H1 (cell line): ENCODE measurements around the gene DPYD. TPM values are rescaled to one million over a fixed set of nuclear protein-coding genes. Genes with fewer than 3 reads are reported as not detected.

Experiments
- BCL11A ChIP-seq, 2 experiments: IDR thresholded peaks; one replicate each; pipeline ENCODE4 v1.6.1; 2011; ENCODE audit warnings: low read depth in 2 of 2, low read length in 2 of 2, mild to moderate bottlenecking in 2 of 2
- FOSL1 ChIP-seq: IDR thresholded peaks from 2 replicates; pipeline ENCODE4 v1.6.1; 2011; ENCODE audit warnings: mild to moderate bottlenecking, low read depth, low read length, moderate library complexity; ENCODE audit not compliant: insufficient read depth
- POLR2AphosphoS5 ChIP-seq: IDR thresholded peaks from 2 replicates; pipeline ENCODE4 v1.6.1; 2011; ENCODE audit warnings: low read depth, low read length
- SRF ChIP-seq: IDR thresholded peaks from 2 replicates; pipeline ENCODE4 v1.6.1; 2011; ENCODE audit warnings: mild to moderate bottlenecking, low read depth, low read length, moderate library complexity
- polyA plus RNA-seq, 7 experiments: library from polyadenylated mRNA; depleted of rRNA in 3 of 7; stranded (reverse) in 5 of 7; unstranded in 2 of 7; fragments of >200 nt in 5 of 7; fragments of 200-250 nt in 2 of 7; gene quantifications; 1 replicate in 5 of 7; 2 replicates in 1 of 7; 4 replicates in 1 of 7; pipeline versions ENCODE4 v1.2.1 to v1.2.3, GENCODE V29; 2011 to 2013; ENCODE audit warnings: missing spikeins in 2 of 7, mixed read lengths in 2 of 7
- total RNA-seq: library from RNA; stranded (reverse); fragmentation: NEBNext Ultra II Directional; extraction: Animal tissue kit (Norgen Biotek cat#: 25700); gene quantifications from 2 replicates; pipeline ENCODE4 v1.2.1, GENCODE V29; 2021
- TF ChIP-seq, protein P1 (sequence below): IDR thresholded peaks from 2 replicates; pipeline ENCODE4 v1.6.1; 2012; ENCODE audit warnings: inconsistent platforms
- TF ChIP-seq, protein P2 (sequence below): fragments of 300-600 bp; sonication (generic); IDR thresholded peaks from 2 replicates; pipeline ENCODE4 v1.7.1; 2012; ENCODE audit warnings: low read length, moderate library complexity, mild to moderate bottlenecking, inconsistent platforms; ENCODE audit not compliant: insufficient replicate concordance

The DPYD gene
- total and polyA plus RNA-seq, 2 of the 8 experiments (the other 6 are each of a cell fraction or from before 2014, with no cell fraction given) = 0.29 to 0.73 TPM

DNA sequence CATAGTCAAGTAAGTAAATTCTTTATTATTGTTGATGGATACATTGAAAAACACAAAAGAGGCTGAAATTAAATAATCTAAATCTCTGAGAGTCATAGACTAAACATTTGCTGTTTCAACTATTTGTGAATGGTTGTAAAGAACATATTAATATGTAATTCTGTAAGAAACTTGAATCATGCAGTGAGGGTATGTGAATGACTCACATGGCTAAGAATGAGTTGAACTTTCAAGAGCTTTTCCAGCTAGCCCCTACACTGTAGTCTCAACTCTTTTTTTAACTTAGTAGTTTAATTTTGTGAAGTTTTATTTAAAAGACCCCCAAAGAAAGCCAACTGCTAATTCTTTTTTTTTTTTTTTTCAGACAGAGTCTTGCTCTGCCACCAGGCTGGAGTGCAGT is 588.1 kb downstream of the DPYD start (continued):
- TF ChIP-seq, protein P1, sequence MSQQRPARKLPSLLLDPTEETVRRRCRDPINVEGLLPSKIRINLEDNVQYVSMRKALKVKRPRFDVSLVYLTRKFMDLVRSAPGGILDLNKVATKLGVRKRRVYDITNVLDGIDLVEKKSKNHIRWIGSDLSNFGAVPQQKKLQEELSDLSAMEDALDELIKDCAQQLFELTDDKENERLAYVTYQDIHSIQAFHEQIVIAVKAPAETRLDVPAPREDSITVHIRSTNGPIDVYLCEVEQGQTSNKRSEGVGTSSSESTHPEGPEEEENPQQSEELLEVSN = no peak
- TF ChIP-seq SRF (no peak), POLR2AphosphoS5 (no peak), BCL11A (IDR thresholded peaks at IDR 0.05; ENCODE audit: low read depth in 2 of 2, low read length in 2 of 2) (no peak), FOSL1 (no peak)
- TF ChIP-seq, protein P2, sequence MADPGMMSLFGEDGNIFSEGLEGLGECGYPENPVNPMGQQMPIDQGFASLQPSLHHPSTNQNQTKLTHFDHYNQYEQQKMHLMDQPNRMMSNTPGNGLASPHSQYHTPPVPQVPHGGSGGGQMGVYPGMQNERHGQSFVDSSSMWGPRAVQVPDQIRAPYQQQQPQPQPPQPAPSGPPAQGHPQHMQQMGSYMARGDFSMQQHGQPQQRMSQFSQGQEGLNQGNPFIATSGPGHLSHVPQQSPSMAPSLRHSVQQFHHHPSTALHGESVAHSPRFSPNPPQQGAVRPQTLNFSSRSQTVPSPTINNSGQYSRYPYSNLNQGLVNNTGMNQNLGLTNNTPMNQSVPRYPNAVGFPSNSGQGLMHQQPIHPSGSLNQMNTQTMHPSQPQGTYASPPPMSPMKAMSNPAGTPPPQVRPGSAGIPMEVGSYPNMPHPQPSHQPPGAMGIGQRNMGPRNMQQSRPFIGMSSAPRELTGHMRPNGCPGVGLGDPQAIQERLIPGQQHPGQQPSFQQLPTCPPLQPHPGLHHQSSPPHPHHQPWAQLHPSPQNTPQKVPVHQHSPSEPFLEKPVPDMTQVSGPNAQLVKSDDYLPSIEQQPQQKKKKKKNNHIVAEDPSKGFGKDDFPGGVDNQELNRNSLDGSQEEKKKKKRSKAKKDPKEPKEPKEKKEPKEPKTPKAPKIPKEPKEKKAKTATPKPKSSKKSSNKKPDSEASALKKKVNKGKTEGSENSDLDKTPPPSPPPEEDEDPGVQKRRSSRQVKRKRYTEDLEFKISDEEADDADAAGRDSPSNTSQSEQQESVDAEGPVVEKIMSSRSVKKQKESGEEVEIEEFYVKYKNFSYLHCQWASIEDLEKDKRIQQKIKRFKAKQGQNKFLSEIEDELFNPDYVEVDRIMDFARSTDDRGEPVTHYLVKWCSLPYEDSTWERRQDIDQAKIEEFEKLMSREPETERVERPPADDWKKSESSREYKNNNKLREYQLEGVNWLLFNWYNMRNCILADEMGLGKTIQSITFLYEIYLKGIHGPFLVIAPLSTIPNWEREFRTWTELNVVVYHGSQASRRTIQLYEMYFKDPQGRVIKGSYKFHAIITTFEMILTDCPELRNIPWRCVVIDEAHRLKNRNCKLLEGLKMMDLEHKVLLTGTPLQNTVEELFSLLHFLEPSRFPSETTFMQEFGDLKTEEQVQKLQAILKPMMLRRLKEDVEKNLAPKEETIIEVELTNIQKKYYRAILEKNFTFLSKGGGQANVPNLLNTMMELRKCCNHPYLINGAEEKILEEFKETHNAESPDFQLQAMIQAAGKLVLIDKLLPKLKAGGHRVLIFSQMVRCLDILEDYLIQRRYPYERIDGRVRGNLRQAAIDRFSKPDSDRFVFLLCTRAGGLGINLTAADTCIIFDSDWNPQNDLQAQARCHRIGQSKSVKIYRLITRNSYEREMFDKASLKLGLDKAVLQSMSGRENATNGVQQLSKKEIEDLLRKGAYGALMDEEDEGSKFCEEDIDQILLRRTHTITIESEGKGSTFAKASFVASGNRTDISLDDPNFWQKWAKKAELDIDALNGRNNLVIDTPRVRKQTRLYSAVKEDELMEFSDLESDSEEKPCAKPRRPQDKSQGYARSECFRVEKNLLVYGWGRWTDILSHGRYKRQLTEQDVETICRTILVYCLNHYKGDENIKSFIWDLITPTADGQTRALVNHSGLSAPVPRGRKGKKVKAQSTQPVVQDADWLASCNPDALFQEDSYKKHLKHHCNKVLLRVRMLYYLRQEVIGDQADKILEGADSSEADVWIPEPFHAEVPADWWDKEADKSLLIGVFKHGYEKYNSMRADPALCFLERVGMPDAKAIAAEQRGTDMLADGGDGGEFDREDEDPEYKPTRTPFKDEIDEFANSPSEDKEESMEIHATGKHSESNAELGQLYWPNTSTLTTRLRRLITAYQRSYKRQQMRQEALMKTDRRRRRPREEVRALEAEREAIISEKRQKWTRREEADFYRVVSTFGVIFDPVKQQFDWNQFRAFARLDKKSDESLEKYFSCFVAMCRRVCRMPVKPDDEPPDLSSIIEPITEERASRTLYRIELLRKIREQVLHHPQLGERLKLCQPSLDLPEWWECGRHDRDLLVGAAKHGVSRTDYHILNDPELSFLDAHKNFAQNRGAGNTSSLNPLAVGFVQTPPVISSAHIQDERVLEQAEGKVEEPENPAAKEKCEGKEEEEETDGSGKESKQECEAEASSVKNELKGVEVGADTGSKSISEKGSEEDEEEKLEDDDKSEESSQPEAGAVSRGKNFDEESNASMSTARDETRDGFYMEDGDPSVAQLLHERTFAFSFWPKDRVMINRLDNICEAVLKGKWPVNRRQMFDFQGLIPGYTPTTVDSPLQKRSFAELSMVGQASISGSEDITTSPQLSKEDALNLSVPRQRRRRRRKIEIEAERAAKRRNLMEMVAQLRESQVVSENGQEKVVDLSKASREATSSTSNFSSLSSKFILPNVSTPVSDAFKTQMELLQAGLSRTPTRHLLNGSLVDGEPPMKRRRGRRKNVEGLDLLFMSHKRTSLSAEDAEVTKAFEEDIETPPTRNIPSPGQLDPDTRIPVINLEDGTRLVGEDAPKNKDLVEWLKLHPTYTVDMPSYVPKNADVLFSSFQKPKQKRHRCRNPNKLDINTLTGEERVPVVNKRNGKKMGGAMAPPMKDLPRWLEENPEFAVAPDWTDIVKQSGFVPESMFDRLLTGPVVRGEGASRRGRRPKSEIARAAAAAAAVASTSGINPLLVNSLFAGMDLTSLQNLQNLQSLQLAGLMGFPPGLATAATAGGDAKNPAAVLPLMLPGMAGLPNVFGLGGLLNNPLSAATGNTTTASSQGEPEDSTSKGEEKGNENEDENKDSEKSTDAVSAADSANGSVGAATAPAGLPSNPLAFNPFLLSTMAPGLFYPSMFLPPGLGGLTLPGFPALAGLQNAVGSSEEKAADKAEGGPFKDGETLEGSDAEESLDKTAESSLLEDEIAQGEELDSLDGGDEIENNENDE = no peak
